Superior temporal gyrus (tissue), 1 donor: ENCODE results near the gene GSTM2.

ENCODE experiments used
- DNase-seq: peaks from one replicate; pipeline ENCODE4 v3.0.0-alpha.2; 2016; ENCODE audit errors: extremely low spot score

Gene GSTM2

GRCh38 chr1:109714661-109715372, 47.0 kb downstream of the GSTM2 start:
- DNase-seq, result peak; percentile 4

- DNase-seq, result peak; percentile 5
Observed at GRCh38 chr1:109716121-109716520, 48.3 kb downstream of the GSTM2 start.

DNA sequence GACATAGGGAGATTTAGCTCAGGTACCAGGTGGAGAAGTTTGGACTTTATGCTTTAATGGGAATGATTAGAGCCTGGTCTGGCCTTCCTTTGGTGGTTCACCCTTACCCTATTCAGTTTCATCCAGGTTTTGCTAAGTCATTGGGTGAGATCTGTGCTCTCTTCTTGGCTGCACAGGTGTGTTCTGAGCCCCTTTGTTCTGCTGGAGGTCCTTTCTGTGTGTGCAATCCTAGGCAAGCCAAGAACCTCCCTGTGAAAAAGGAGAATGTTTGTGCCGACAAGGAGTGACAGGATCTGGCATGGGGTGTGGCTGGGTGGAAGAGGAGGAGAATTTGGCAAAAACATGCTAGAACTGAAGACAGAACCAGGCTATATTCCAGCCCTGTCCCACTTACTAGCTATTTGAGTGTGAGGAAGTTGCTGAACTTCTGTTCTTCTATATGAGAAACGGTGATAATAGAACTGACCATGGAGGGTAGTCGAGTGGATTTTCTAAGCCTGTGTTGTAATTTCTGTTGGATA, 48.8 kb downstream of the GSTM2 start:
- peak; percentile 1 for DNase-seq

- DNase-seq, result no peak
Observed at GRCh38 chr1:109717729-109718128, 49.9 kb downstream of the GSTM2 start.

DNA sequence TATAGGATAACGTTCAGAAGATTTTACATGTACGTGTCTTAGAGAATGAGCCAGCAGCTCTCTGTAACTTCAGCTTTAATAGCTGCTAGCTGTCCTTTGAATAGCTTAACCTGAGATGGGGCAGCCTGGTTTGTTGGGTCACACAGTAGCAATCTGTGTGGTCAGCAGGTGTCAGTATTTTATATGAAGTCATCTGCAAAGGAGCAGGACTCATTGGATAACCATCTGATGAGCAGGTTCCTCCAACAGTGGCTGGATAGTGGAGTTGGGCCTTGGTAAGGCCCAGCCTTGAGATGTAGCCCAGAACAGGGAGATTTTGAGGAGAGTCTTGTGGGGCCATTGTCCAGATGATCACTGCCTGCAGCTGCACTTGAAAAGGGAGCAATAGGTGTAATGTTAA, 50.6 kb downstream of the GSTM2 start:
- DNase-seq, result no peak

GRCh38 chr1:109719337-109719837, 51.5 kb downstream of the GSTM2 start:
- DNase-seq, result no peak

DNA sequence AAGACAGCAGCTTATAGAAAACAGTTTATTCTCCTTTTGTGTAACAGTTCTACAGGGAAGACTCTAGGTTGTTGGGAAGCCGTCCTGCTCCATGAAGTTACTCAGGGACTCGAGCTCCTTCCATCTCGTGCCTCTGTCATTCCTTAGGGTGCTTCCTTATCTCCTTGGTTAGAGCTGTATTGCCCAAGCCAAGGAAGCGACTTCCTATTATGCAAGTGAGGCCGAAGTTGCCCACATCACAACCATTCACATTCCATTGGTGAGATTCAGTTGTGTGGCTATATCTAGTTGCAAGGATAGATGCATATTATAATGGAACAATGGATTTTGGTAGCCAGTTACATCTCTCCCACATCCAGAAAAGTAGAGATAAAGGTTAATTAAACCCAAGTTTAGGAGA, 53.2 kb downstream of the GSTM2 start:
- DNase-seq, result no peak

DNA sequence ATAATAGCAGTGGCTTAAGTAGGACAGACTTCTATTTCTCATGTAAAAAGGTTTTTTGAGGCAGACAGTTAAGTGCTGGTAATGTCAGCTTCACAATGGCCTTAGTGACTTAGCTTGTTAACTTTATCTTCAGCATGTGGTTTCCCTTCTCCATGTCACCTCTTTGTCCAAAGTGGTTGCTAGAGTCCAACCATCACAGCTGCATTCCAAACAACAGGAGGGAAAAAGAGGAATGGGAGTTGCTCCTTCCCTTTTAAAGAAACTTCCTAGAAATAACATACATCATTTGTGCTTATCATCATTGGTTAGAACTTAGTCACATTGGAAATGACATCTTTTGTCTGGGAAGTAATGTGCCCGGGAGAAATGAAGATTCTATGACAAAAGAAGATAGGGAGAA, 54.1 kb downstream of the GSTM2 start:
- no peak for DNase-seq

- no peak for DNase-seq
Observed at GRCh38 chr1:109722908-109723691, 55.2 kb downstream of the GSTM2 start.
